ENCODE data around the gene NUDT3. TPM values are rescaled to one million over a fixed set of nuclear protein-coding genes. Genes with fewer than 3 reads are reported as not detected.
"Not testable (repeated sequence)": the region's sequence is repeated elsewhere in the genome, so short reads cannot be mapped to it uniquely, and the experiment has no call there.

The NUDT3 gene
- total and polyA plus RNA-seq, 2 experiments from 2014 or later: 18.6 to 26.1 TPM

GRCh38 chr6:34412016-34412415, 19.5 kb upstream of the NUDT3 start:
- Histone ChIP-seq H3K4me1 (ENCODE audit: low read depth) (no peaks in the 10 kb centered on the region), H3K9me3 (ENCODE audit: low read depth) (no peaks in the 10 kb centered on the region), H3K36me3 (peaks cover 5% of the 10 kb centered on the region), H3K4me3 (no peak overlapping the region), H3K27me3 (no peaks in the 10 kb centered on the region), H3K27ac (no peak overlapping the region)
- DNase-seq (ENCODE audit: low read depth in 1 of 2, low spot score in 1 of 2): peak in 1 of 2 donors; percentile 19
- no peak for TF ChIP-seq CTCF (IDR thresholded peaks at IDR 0.05; ENCODE audit: low read depth, low read length)

GRCh38 chr6:34407915-34408314, 15.4 kb upstream of the NUDT3 start:
- H3K36me3 ChIP-seq; H3K27ac ChIP-seq; H3K4me1 ChIP-seq (ENCODE audit: low read depth); H3K27me3 ChIP-seq; H3K4me3 ChIP-seq; H3K9me3 ChIP-seq (ENCODE audit: low read depth); DNase-seq (ENCODE audit: low read depth in 1 of 2, low spot score in 1 of 2): not testable (repeated sequence)

GRCh38 chr6:34396518-34396917, 4.0 kb upstream of the NUDT3 start:
- H3K9me3 ChIP-seq (ENCODE audit: low read depth): no peaks in the 10 kb centered on the region
- H3K4me3 ChIP-seq: no peak overlapping the region
- no peaks in the 10 kb centered on the region for H3K27me3 ChIP-seq
- no peak for TF ChIP-seq CTCF (IDR thresholded peaks at IDR 0.05; ENCODE audit: low read depth, low read length)
- H3K4me1 ChIP-seq (ENCODE audit: low read depth): no peaks in the 10 kb centered on the region
- H3K27ac ChIP-seq: no peak overlapping the region
- no peaks in the 10 kb centered on the region for H3K36me3 ChIP-seq
- DNase-seq (ENCODE audit: low read depth in 1 of 2, low spot score in 1 of 2): no peak

GRCh38 chr6:34393966-34394305, 1.5 kb upstream of the NUDT3 start:
- DNase-seq (ENCODE audit: low read depth in 1 of 2, low spot score in 1 of 2): no peak
- TF ChIP-seq CTCF (IDR thresholded peaks at IDR 0.05; ENCODE audit: low read depth, low read length): no peak
- Histone ChIP-seq H3K4me3 (no peak overlapping the region), H3K27ac (no peak overlapping the region), H3K36me3 (no peaks in the 10 kb centered on the region), H3K27me3 (no peaks in the 10 kb centered on the region), H3K4me1 (ENCODE audit: low read depth) (peaks cover 5% of the 10 kb centered on the region), H3K9me3 (ENCODE audit: low read depth) (no peaks in the 10 kb centered on the region)

GRCh38 chr6:34393191-34393965, 909 bp upstream of the NUDT3 start:
- no peak overlapping the region for H3K27ac ChIP-seq

More at GRCh38 chr6:34393191-34393965, 909 bp upstream of the NUDT3 start:
- no peaks in the 10 kb centered on the region for H3K27me3 ChIP-seq
- TF ChIP-seq CTCF (IDR thresholded peaks at IDR 0.05; ENCODE audit: low read depth, low read length): no peak
- no peaks in the 10 kb centered on the region for H3K9me3 ChIP-seq (ENCODE audit: low read depth)
- H3K4me1 ChIP-seq (ENCODE audit: low read depth): peaks cover 5% of the 10 kb centered on the region
- H3K36me3 ChIP-seq: no peaks in the 10 kb centered on the region
- H3K4me3 ChIP-seq: peak overlapping the region; percentile 73
- no peak for DNase-seq (ENCODE audit: low read depth in 1 of 2, low spot score in 1 of 2)
